ENCODE measurements around the gene PTK6. TPM values are rescaled to one million over a fixed set of nuclear protein-coding genes. Genes with fewer than 3 reads are reported as not detected.

The PTK6 gene
- total and polyA plus RNA-seq, 2 experiments from 2014 or later, result 0.27 to 1.1 TPM

DNA sequence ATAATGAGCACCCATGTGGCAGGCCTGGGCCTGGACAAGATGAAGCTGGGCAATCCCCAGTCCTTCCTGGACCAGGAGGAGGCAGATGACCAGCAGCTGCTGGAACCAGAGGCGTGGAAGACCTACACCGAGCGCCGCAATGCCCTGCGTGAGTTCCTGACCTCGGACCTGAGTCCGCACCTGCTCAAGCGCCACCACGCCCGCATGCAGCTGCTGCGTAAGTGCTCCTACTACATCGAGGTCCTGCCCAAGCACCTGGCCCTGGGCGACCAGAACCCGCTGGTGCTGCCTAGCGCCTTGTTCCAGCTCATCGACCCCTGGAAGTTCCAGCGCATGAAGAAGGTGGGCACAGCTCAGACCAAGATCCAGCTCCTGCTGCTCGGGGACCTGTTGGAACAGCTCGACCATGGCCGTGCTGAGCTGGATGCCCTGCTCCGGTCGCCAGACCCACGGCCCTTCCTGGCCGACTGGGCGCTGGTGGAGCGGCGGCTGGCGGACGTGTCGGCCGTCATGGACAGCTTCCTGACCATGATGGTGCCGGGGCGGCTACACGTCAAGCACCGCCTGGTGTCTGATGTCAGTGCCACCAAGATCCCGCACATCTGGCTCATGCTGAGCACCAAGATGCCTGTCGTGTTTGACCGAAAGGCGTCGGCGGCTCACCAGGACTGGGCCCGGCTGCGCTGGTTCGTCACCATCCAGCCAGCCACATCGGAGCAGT, 18.6 kb upstream of the PTK6 start:
- H3K36me3 ChIP-seq (replicated peaks; ENCODE audit: insufficient read depth, low read depth), result no peaks in the 10 kb centered on the region
- H3K27me3 ChIP-seq, result no peaks in the 10 kb centered on the region
- DNase-seq (ENCODE audit: low spot score), result no peak
- no peak for TF ChIP-seq EZH2 (IDR thresholded peaks at IDR 0.05; ENCODE audit: borderline replicate concordance)
- TF ChIP-seq, protein P1, sequence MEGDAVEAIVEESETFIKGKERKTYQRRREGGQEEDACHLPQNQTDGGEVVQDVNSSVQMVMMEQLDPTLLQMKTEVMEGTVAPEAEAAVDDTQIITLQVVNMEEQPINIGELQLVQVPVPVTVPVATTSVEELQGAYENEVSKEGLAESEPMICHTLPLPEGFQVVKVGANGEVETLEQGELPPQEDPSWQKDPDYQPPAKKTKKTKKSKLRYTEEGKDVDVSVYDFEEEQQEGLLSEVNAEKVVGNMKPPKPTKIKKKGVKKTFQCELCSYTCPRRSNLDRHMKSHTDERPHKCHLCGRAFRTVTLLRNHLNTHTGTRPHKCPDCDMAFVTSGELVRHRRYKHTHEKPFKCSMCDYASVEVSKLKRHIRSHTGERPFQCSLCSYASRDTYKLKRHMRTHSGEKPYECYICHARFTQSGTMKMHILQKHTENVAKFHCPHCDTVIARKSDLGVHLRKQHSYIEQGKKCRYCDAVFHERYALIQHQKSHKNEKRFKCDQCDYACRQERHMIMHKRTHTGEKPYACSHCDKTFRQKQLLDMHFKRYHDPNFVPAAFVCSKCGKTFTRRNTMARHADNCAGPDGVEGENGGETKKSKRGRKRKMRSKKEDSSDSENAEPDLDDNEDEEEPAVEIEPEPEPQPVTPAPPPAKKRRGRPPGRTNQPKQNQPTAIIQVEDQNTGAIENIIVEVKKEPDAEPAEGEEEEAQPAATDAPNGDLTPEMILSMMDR (IDR thresholded peaks at IDR 0.05; ENCODE audit: poor library complexity), result no peak
- no peak for TF ChIP-seq EZH2phosphoT487 (IDR thresholded peaks at IDR 0.05; ENCODE audit: low read depth, severe bottlenecking, unreplicated experiment)
- no peaks in the 10 kb centered on the region for H4K20me1 ChIP-seq (ENCODE audit: insufficient read depth, poor library complexity, severe bottlenecking)
- H2AFZ ChIP-seq, result no peak overlapping the region
- H3K4me1 ChIP-seq (ENCODE audit: insufficient read depth), result no peaks in the 10 kb centered on the region
- no peaks in the 10 kb centered on the region for H3K79me2 ChIP-seq
- H3K9me2 ChIP-seq (replicated peaks; ENCODE audit: insufficient read depth), result no peaks in the 10 kb centered on the region
- H3K4me2 ChIP-seq, result no peak overlapping the region
- no peak overlapping the region for H3K4me3 ChIP-seq
- 97% methylated on average over 41 of the region's 45 CpGs for WGBS (ENCODE audit: low lambda C conversion rate, missing lambda C conversion rate)
- H3K27ac ChIP-seq, result no peak overlapping the region
- no peaks in the 10 kb centered on the region for H3K9me3 ChIP-seq (ENCODE audit: low read depth)

DNA sequence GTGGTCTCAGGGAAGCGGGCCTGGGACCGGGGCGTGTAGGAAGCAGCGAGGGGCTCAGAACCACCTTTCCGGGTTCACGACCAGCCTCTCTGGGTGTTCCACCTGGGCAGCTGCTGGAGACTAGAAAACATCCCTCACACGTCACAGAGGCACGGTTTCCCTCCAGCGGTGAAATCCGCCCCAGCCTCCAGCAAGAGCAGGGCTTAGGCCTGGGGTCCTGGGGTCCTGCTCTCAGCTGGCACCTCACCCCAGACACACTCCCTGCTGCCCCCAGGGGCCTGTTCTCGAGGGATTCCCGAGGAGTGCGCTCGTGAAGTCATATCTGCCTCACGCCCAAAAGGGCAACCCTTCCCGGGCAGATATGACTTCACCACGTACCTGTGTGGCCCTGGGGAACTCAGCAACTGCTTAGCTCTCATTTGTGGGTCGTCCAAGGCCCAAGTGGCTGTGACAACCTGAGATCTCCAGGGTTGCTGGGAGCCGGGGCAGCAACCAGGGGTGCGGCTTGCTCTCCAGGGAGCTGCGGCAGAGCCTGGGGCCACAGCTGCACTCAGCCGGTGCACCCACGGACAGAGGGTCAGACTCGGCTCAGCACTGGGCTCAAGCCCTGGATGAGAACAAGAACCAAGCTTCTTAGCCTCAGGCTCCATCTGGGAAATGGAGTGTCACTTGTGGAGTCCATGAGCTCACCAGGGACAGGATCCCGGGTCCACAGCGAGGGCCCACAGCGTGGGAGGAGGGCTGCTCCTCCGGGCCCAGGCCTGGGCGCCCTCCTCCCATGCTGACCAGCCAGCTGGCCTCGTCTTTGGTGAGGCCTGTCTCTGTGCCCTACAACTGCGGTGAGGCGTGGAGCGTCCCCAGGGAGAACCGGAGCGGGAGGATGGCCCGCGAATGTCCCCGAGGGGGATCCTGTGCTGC, 17.4 kb upstream of the PTK6 start:
- Histone ChIP-seq H3K36me3 (replicated peaks; ENCODE audit: insufficient read depth, low read depth) (no peaks in the 10 kb centered on the region), H3K27ac (no peak overlapping the region), H2AFZ (peak overlapping the region; percentile 98), H3K9me2 (replicated peaks; ENCODE audit: insufficient read depth) (no peaks in the 10 kb centered on the region), H3K4me1 (ENCODE audit: insufficient read depth) (no peaks in the 10 kb centered on the region), H4K20me1 (ENCODE audit: insufficient read depth, poor library complexity, severe bottlenecking) (no peaks in the 10 kb centered on the region), H3K4me2 (peak overlapping the region; percentile 99), H3K9me3 (ENCODE audit: low read depth) (no peaks in the 10 kb centered on the region), H3K79me2 (no peaks in the 10 kb centered on the region), H3K4me3 (peak overlapping the region; percentile 79), H3K27me3 (no peaks in the 10 kb centered on the region)
- no peak for TF ChIP-seq EZH2 (IDR thresholded peaks at IDR 0.05; ENCODE audit: borderline replicate concordance)
- TF ChIP-seq, protein P1 (IDR thresholded peaks at IDR 0.05; ENCODE audit: poor library complexity), result no peak
- TF ChIP-seq EZH2phosphoT487 (IDR thresholded peaks at IDR 0.05; ENCODE audit: low read depth, severe bottlenecking, unreplicated experiment), result no peak
- no peak for DNase-seq (ENCODE audit: low spot score)
- WGBS (ENCODE audit: low lambda C conversion rate, missing lambda C conversion rate), result 72% methylated on average over 31 of the region's 38 CpGs

DNA sequence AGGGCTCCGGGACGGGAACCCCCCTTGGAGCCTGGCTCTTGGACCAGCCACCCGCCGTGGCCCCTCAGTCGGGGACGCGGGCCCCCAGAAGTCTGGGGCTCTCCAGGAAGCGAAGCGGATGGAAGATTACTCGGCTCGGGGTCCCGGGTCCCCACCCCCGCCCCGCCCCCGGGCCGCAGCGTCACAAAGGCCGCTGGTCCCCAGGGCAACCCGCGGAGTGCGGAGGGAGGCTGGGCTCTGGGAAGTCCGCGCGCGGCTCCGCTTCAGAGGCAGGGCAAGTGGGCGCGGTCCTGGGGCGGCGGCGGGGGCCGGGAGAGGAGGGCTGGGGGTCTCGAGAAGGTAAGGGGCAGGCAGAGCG, 16.7 kb upstream of the PTK6 start, which contains the start of gene FNDC11:
Gene FNDC11 (plus strand): TSS at position 227 of the 358 bp plus-strand sequence. CDS start 1,505 bp downstream, outside the sequence.
- Histone ChIP-seq H3K4me3 (peak within 1 kb of the TSS; percentile 79), H3K4me1 (ENCODE audit: insufficient read depth) (no peaks in the 10 kb centered on the region), H3K27me3 (no peaks in the 10 kb centered on the region), H3K79me2 (no peaks in the 10 kb centered on the region), H3K9me2 (replicated peaks; ENCODE audit: insufficient read depth) (no peaks in the 10 kb centered on the region), H3K36me3 (replicated peaks; ENCODE audit: insufficient read depth, low read depth) (no peaks in the 10 kb centered on the region), H3K4me2 (peak within 1 kb of the TSS; percentile 99), H2AFZ (peak within 1 kb of the TSS; percentile 98), H3K27ac (no peak within 1 kb of the TSS), H3K9me3 (ENCODE audit: low read depth) (no peaks in the 10 kb centered on the region), H4K20me1 (ENCODE audit: insufficient read depth, poor library complexity, severe bottlenecking) (no peaks in the 10 kb centered on the region)
- WGBS (ENCODE audit: low lambda C conversion rate, missing lambda C conversion rate), result 0% methylated on average over 14 of the region's 34 CpGs
- TF ChIP-seq EZH2phosphoT487 (IDR thresholded peaks at IDR 0.05; ENCODE audit: low read depth, severe bottlenecking, unreplicated experiment) (no peak), EZH2 (IDR thresholded peaks at IDR 0.05; ENCODE audit: borderline replicate concordance) (no peak)
- TF ChIP-seq, protein P1 (IDR thresholded peaks at IDR 0.05; ENCODE audit: poor library complexity), result no peak
- DNase-seq (ENCODE audit: low spot score), result peak; percentile 80

All from hepatocyte (in vitro differentiated cells).